Kidney tubule cell (primary cell): Measurements from ENCODE around the gene IDI1.
"Not testable (repeated sequence)": the region's sequence is repeated elsewhere in the genome, so short reads cannot be mapped to it uniquely, and the experiment has no call there.

Experiments
- DNase-seq: peaks from one replicate; pipeline ENCODE4 v3.0.0-alpha.2; 2018; ENCODE audit warnings: low spot score

Gene IDI1

GRCh38 chr10:1063232-1063865, 14.4 kb upstream of the IDI1 start:
- no peak for DNase-seq

- DNase-seq, result no peak
These were observed 13.2 kb upstream of the IDI1 start for GRCh38 chr10:1061930-1062774.

GRCh38 chr10:1059902-1060301, 11.0 kb upstream of the IDI1 start:
- no peak for DNase-seq

GRCh38 chr10:1058017-1058416, 9.1 kb upstream of the IDI1 start:
- no peak for DNase-seq

- peak; percentile 27 for DNase-seq
These were observed 8.3 kb upstream of the IDI1 start for GRCh38 chr10:1057106-1057657.

- DNase-seq, result peak; percentile 85
These were observed 7.6 kb upstream of the IDI1 start, which contains the start of gene WDR37 for GRCh38 chr10:1056326-1057105. Gene WDR37, plus strand, starts transcription at chr10:1056385. Its CDS starts 15,771 bp downstream, at chr10:1072156.

- DNase-seq, result no peak
These were observed 5.8 kb upstream of the IDI1 start for GRCh38 chr10:1054684-1055083.

GRCh38 chr10:1050554-1050953, 1.6 kb upstream of the IDI1 start:
- peak; percentile 35 for DNase-seq

- no peak for DNase-seq
These were observed 1.2 kb upstream of the IDI1 start for GRCh38 chr10:1050145-1050544.

GRCh38 chr10:1049425-1049958, 573 bp upstream of the IDI1 start:
- no peak for DNase-seq

- no peak for DNase-seq
These were observed 579 bp downstream of the IDI1 start for GRCh38 chr10:1048349-1048731.

- peak; percentile 24 for DNase-seq
These were observed 982 bp downstream of the IDI1 start for GRCh38 chr10:1047937-1048336.

GRCh38 chr10:1045415-1045814, 3.5 kb downstream of the IDI1 start:
- DNase-seq, result no peak

- no peak for DNase-seq
These were observed 4.0 kb downstream of the IDI1 start for GRCh38 chr10:1044964-1045363.

- DNase-seq, result no peak
These were observed 4.8 kb downstream of the IDI1 start for GRCh38 chr10:1044146-1044545.

GRCh38 chr10:1043532-1043995, 5.4 kb downstream of the IDI1 start:
- no peak for DNase-seq

- DNase-seq, result no peak
These were observed 7.4 kb downstream of the IDI1 start for GRCh38 chr10:1041514-1041913.

- no peak for DNase-seq
These were observed 8.8 kb downstream of the IDI1 start for GRCh38 chr10:1040133-1040532.

- DNase-seq, result not testable (repeated sequence)
These were observed 10.2 kb downstream of the IDI1 start for GRCh38 chr10:1038769-1039168.

GRCh38 chr10:1037098-1037497, 11.8 kb downstream of the IDI1 start:
- no peak for DNase-seq

- peak; percentile 92 for DNase-seq
These were observed 12.6 kb downstream of the IDI1 start for GRCh38 chr10:1036341-1036791.

- no peak for DNase-seq
These were observed 13.7 kb downstream of the IDI1 start for GRCh38 chr10:1035201-1035600.
